GM21360 (cell line): Measurements from ENCODE around the gene EFCAB8.
"Not testable (repeated sequence)": the region's sequence is repeated elsewhere in the genome, so short reads cannot be mapped to it uniquely, and the experiment has no call there.

Experiments
- ATAC-seq: cut with Tn5 transposase; IDR thresholded peaks from one replicate; pipeline ENCODE4 v1.9.1; 2021; ENCODE audit warnings: mild to moderate bottlenecking, moderate library complexity; ENCODE audit not compliant: unreplicated experiment

The EFCAB8 gene

GRCh38 chr20:32950539-32950938 lies 91.8 kb downstream of the EFCAB8 start:
- not testable (repeated sequence) for ATAC-seq

GRCh38 chr20:32957459-32957858 lies 98.7 kb downstream of the EFCAB8 start:
- no peak for ATAC-seq

GRCh38 chr20:32958574-32958973 lies 99.9 kb downstream of the EFCAB8 start:
- no peak for ATAC-seq

- ATAC-seq = no peak
Measured at GRCh38 chr20:32959351-32960221, 100.9 kb downstream of the EFCAB8 start.

- no peak for ATAC-seq
Measured at GRCh38 chr20:32960222-32960518, 101.4 kb downstream of the EFCAB8 start.

GRCh38 chr20:32960849-32961731 lies 102.4 kb downstream of the EFCAB8 start:
- ATAC-seq = no peak

- ATAC-seq = no peak
Measured at GRCh38 chr20:32962053-32962452, 103.3 kb downstream of the EFCAB8 start.

GRCh38 chr20:32962646-32963045 lies 103.9 kb downstream of the EFCAB8 start:
- ATAC-seq = not testable (repeated sequence)

GRCh38 chr20:32963176-32963575 lies 104.5 kb downstream of the EFCAB8 start:
- ATAC-seq = no peak

- ATAC-seq = no peak
Measured at GRCh38 chr20:32964575-32964974, 105.9 kb downstream of the EFCAB8 start.

- ATAC-seq = no peak
Measured at GRCh38 chr20:32965115-32965514, 106.4 kb downstream of the EFCAB8 start.

GRCh38 chr20:32965581-32966373 lies 107.1 kb downstream of the EFCAB8 start:
- ATAC-seq = no peak

- ATAC-seq = no peak
Measured at GRCh38 chr20:32966382-32966781, 107.7 kb downstream of the EFCAB8 start.

- ATAC-seq = no peak
Measured at GRCh38 chr20:32966881-32967781, 108.4 kb downstream of the EFCAB8 start.

GRCh38 chr20:32967961-32968457 lies 109.3 kb downstream of the EFCAB8 start:
- ATAC-seq = no peak

GRCh38 chr20:32968478-32969241 lies 109.9 kb downstream of the EFCAB8 start:
- no peak for ATAC-seq

- ATAC-seq = no peak
Measured at GRCh38 chr20:32969356-32970114, 110.8 kb downstream of the EFCAB8 start.
